Vagina (tissue), 2 donors: ENCODE data around the gene MBD4. TPM values are rescaled to one million over a fixed set of nuclear protein-coding genes. Genes with fewer than 3 reads are reported as not detected.
A peak's percentile ranks its signal among the peaks of the same experiment; 100 is the strongest.

Source experiments
- DNase-seq, 2 donors: peaks; one replicate each; pipeline ENCODE4 v3.0.0-alpha.2; 2017; ENCODE audit errors: extremely low spot score in 2 of 2
- H3K27ac ChIP-seq: fragments of 200-600 bp; sonication (generic); one replicate; pipeline ENCODE4 v1.5.1; 2019
- H3K27me3 ChIP-seq: fragments of 200-600 bp; sonication (generic); one replicate; pipeline ENCODE4 v1.5.1; 2019
- H3K36me3 ChIP-seq, 2 donors: fragments of 200-600 bp; sonication (generic); one replicate each; pipeline ENCODE4 v1.5.1; 2017 to 2019
- H3K4me1 ChIP-seq: fragments of 200-600 bp; sonication (generic); one replicate; pipeline ENCODE4 v1.5.1; 2019
- H3K4me3 ChIP-seq, 2 donors: fragments of 200-600 bp; sonication (generic); 1 replicate in 1 of 2; 2 replicates in 1 of 2; pipeline ENCODE4 v1.5.1; 2016 to 2019
- H3K9me3 ChIP-seq: fragments of 200-600 bp; sonication (generic); one replicate; pipeline ENCODE4 v1.5.1; 2019
- POLR2A ChIP-seq, 2 donors: fragments of 450-650 bp; IDR thresholded peaks; one replicate each; pipeline ENCODE4 v1.6.1; 2017; ENCODE audit warnings: antibody characterized with exemption in 2 of 2, mild to moderate bottlenecking in 2 of 2, moderate library complexity in 2 of 2
- POLR2AphosphoS5 ChIP-seq, 2 donors: sonication (generic); formaldehyde crosslinking; IDR thresholded peaks; one replicate each; pipeline ENCODE4 v1.9.0; 2017; ENCODE audit warnings: antibody characterized with exemption in 2 of 2, mild to moderate bottlenecking in 2 of 2, low read depth in 1 of 2; ENCODE audit not compliant: insufficient read depth in 1 of 2
- intact Hi-C: fragments of 100-400 bp; cut with DNase I; formaldehyde crosslinking; loops from one replicate; pipeline ENCODE4 v1.15.1; 2023
- total RNA-seq: library from RNA; depleted of rRNA; stranded (reverse); fragments of >200 nt; gene quantifications from one replicate; pipeline ENCODE4 v1.2.3, GENCODE V29; 2016
- TF ChIP-seq, protein P1 (sequence below), 3 experiments: fragments of 450-650 bp in 2 of 3; fragments of 200-600 bp in 1 of 3; sonication (generic) in 1 of 3; IDR thresholded peaks; one replicate each; pipeline ENCODE4 v1.5.1; 2017 to 2019; ENCODE audit warnings: antibody characterized with exemption in 3 of 3, mild to moderate bottlenecking in 2 of 3, moderate library complexity in 2 of 3

MBD4 gene
- total RNA-seq, 1 donor from 2014 or later = 32.4 TPM

DNA sequence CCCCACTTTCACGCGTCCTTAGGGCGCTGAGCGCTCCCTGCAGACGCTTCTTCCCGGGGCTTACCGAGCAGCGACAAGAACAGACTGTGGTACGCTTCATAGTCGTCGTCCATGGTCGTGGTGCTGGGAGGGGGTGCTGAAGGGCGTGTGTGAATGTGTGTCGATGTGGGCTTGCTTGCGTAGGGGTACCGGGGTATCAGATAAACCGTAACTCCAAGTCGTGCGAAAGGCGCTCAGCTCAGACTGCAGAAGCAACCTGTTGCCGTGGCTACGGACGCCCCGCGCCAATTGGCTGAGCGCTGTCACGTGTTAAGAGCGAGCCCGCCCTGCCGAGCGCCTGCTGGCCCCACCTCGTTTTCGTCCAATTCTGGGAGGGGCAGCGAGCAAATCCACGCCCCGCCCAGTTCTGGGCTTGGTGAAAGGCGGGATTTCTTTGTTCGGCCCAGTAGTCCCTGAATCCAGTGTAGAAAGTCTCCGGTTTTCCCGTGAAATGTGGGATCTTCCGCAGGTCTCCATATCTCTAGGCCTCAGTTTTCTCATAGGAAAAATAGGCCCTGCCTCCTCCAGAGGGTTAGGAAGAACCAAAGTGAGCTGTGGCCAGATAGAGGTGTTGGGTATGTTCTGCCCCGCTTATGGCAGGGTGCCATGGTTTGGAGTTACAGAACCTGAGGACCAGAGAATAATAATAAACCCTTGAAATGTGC, 11.2 kb downstream of the MBD4 start, which contains the start of gene EFCAB12:
Gene EFCAB12, minus strand, starts transcription at position 261 of the 704 bp plus-strand sequence. Its CDS starts 148 bp downstream, at position 113.
- DNase-seq = peak in 1 of 2 donors; percentile 98
- Histone ChIP-seq H3K4me3 (peak within 1 kb of the TSS; percentile 51 to 52), H3K27ac (peak within 1 kb of the TSS; percentile 74), H3K4me1 (peaks cover 17% of the 10 kb centered on the region), H3K9me3 (no peaks in the 10 kb centered on the region), H3K27me3 (no peaks in the 10 kb centered on the region), H3K36me3 (peaks cover 0 to 26% of the 10 kb centered on the region in 2 donors)
- intact Hi-C loops = no loop called here
- TF ChIP-seq, protein P1, sequence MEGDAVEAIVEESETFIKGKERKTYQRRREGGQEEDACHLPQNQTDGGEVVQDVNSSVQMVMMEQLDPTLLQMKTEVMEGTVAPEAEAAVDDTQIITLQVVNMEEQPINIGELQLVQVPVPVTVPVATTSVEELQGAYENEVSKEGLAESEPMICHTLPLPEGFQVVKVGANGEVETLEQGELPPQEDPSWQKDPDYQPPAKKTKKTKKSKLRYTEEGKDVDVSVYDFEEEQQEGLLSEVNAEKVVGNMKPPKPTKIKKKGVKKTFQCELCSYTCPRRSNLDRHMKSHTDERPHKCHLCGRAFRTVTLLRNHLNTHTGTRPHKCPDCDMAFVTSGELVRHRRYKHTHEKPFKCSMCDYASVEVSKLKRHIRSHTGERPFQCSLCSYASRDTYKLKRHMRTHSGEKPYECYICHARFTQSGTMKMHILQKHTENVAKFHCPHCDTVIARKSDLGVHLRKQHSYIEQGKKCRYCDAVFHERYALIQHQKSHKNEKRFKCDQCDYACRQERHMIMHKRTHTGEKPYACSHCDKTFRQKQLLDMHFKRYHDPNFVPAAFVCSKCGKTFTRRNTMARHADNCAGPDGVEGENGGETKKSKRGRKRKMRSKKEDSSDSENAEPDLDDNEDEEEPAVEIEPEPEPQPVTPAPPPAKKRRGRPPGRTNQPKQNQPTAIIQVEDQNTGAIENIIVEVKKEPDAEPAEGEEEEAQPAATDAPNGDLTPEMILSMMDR (IDR thresholded peaks at IDR 0.05) = no peak
- TF ChIP-seq POLR2AphosphoS5 (IDR thresholded peaks at IDR 0.05; ENCODE audit: insufficient read depth in 1 of 2, low read depth in 1 of 2) = peak; percentile 69 to 77

DNA sequence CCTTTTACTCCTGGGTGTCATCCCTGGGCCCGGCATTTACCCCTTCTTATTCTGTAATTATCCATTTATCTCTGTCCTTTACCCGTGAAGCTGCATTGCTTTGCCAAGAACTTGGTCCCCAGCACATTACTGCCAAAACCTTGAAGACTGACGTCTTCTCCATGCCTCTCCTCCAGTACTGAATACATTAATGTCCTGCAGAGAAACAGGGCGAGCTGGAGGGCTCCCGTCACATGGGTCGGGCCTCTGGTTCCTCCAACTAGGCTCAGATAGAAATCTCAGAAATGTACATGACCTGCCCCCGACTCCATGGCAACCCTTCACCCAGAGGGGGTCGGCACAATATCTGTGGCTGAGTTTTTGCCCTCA, 11.8 kb downstream of the MBD4 start:
- no peaks in the 10 kb centered on the region for H3K9me3 ChIP-seq
- peaks cover 17% of the 10 kb centered on the region for H3K4me1 ChIP-seq
- intact Hi-C loops = no loop called here
- no peak overlapping the region for H3K27ac ChIP-seq
- peak overlapping the region; percentile 51 to 52 for H3K4me3 ChIP-seq
- H3K27me3 ChIP-seq = no peaks in the 10 kb centered on the region
- peaks cover 0 to 20% of the 10 kb centered on the region in 2 donors for H3K36me3 ChIP-seq
- DNase-seq = no peak
- TF ChIP-seq POLR2A (IDR thresholded peaks at IDR 0.05) (no peak), POLR2AphosphoS5 (IDR thresholded peaks at IDR 0.05; ENCODE audit: insufficient read depth in 1 of 2, low read depth in 1 of 2) (no peak)
- TF ChIP-seq, protein P1 (IDR thresholded peaks at IDR 0.05) = no peak

DNA sequence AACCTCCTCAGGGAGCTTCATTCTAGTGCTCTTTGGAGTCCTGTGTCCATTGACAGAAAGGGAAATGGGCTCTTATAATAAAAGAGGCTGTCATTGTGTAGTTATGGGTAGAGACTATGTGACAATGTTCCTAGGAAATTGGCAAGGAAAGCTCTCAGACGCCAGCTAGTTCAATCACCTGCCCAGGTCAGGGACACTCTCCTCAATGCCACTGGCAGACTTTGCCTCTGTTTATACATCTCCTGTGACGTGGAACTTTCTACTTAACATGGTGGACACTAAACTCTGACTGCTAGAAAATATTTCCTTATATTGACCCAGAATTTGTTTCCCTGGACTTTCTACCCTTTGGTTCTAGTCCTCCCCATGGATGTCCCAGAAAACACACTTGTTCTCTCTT, 14.1 kb downstream of the MBD4 start:
- Histone ChIP-seq H3K36me3 (no peaks in the 10 kb centered on the region), H3K9me3 (no peaks in the 10 kb centered on the region), H3K27ac (no peak overlapping the region), H3K4me1 (peaks cover 17% of the 10 kb centered on the region), H3K27me3 (no peaks in the 10 kb centered on the region), H3K4me3 (no peak overlapping the region)
- TF ChIP-seq POLR2AphosphoS5 (IDR thresholded peaks at IDR 0.05; ENCODE audit: insufficient read depth in 1 of 2, low read depth in 1 of 2) = no peak
- TF ChIP-seq, protein P1 (IDR thresholded peaks at IDR 0.05) = no peak
- TF ChIP-seq POLR2A (IDR thresholded peaks at IDR 0.05) = no peak
- DNase-seq = no peak
- intact Hi-C loops = no loop called here

DNA sequence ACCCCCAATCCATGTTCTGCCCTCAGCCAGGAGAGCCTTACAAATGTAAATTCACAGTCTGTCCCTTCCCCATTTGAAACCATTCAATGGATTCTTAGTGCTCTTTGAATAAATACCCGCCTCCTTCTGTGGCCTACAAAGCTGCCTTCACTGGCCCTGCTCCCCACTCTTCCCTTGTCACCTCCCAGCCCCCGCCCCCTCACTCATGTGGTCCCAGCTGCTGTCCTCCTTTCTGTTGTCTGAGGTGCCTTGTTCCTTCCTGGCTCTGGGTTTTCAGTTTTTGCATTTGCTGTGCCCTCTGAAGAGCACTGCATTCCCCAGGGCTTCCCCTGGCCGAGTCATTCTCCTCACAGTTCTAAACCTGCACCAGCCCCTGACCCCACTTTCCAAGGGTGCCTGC, 14.5 kb downstream of the MBD4 start:
- Histone ChIP-seq H3K27me3 (no peaks in the 10 kb centered on the region), H3K4me1 (peaks cover 17% of the 10 kb centered on the region), H3K4me3 (no peak overlapping the region), H3K9me3 (no peaks in the 10 kb centered on the region), H3K27ac (no peak overlapping the region), H3K36me3 (no peaks in the 10 kb centered on the region)
- intact Hi-C loops = no loop called here
- TF ChIP-seq, protein P1 (IDR thresholded peaks at IDR 0.05) = no peak
- TF ChIP-seq POLR2AphosphoS5 (IDR thresholded peaks at IDR 0.05; ENCODE audit: insufficient read depth in 1 of 2, low read depth in 1 of 2) (no peak), POLR2A (IDR thresholded peaks at IDR 0.05) (no peak)
- no peak for DNase-seq

DNA sequence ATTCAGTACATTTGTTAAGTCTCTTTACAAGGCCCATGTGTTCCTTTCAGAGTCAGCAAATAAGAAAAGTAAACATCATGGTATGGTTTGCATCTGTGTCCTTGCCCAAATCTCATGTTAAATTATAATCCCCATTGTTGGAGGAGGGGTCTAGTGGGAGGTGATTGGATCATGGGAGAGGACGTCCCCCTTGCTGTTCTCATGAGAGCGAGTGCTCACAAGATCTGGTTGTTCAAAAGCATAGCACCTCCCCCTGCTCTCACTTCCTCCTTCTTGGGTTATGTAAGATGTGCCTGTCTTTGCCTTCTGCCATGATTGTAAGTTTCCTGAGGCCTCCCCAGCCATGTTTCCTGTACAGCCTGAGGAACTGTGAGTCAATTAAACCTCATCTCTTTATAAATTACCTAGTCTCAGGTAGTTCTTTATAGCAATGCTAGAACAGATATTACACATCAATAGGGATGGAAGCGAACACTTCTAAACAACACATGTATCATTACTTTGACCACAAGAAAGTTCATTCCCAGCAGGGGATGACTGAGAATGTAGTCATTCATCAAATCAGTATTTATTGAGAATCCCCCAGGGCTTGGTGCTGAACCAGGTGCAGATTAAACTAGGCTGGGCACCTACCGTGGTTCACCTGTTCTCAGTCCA, 15.4 kb downstream of the MBD4 start:
- Histone ChIP-seq H3K36me3 (no peaks in the 10 kb centered on the region), H3K27me3 (no peaks in the 10 kb centered on the region), H3K4me3 (no peak overlapping the region), H3K9me3 (no peaks in the 10 kb centered on the region), H3K27ac (no peak overlapping the region), H3K4me1 (peaks cover 16% of the 10 kb centered on the region)
- TF ChIP-seq POLR2A (IDR thresholded peaks at IDR 0.05) (no peak), POLR2AphosphoS5 (IDR thresholded peaks at IDR 0.05; ENCODE audit: insufficient read depth in 1 of 2, low read depth in 1 of 2) (no peak)
- TF ChIP-seq, protein P1 (IDR thresholded peaks at IDR 0.05) = no peak
- intact Hi-C loops = no loop called here
- DNase-seq = no peak
